DND-41 (cell line): ENCODE data around the gene SPPL2C.

Experiments used
- CTCF ChIP-seq: IDR thresholded peaks from 2 replicates; pipeline ENCODE4 v1.5.1; 2012; ENCODE audit warnings: borderline replicate concordance, low read length, moderate library complexity, mild to moderate bottlenecking; ENCODE audit not compliant: poor library complexity, severe bottlenecking; ENCODE audit errors: extremely low read depth
- EZH2 ChIP-seq: IDR thresholded peaks from 3 replicates; pipeline ENCODE4 v1.6.1; 2012; ENCODE audit warnings: borderline replicate concordance, low read depth, mild to moderate bottlenecking, moderate library complexity, low read length, inconsistent platforms; ENCODE audit not compliant: severe bottlenecking

DNA sequence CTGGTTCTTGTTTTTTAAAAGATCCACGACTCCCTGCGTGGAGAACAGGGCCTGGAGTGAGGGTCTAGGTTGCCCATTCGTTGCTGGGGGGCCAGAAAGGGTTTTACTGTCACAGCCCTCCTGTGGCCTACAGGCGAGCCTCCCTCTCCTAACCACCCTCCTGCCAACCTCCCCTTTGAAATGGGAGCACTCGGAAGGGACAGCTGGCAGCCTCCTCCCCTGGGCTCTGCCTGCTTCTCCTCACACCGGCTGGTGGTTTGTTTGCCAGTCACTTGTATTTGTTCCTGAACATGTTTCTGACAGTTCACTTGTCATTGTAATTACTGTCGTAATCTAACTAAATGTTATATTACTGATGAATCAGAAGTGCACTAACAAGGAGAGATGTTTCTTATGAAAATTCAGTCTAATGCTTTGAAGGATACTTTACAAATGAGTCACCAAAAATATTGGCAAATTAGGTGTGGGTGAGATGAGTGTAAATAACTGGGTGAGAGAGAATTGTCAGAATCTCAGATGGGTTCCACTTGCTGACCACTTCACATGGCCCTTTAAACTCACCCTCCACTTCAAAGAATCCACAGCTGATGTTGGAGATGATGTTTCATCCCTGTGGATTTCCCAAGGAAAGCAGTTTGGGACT, 2.7 kb upstream of the SPPL2C start:
- no peak for TF ChIP-seq CTCF
- TF ChIP-seq EZH2 = no peak
